OCI-LY7 (cell line): ENCODE data around the gene FADD. TPM values are rescaled to one million over a fixed set of nuclear protein-coding genes. Genes with fewer than 3 reads are reported as not detected.

ENCODE experiments used
- BruUV-seq: library from RNA; stranded (reverse); fragments of 400-500 nt; replicated peaks from 2 replicates; lab custom pipeline; 2021; lab: Mats Ljungman, UMichigan
- CTCF ChIA-PET: fragments of 300-600 bp; sonication (Branson Sonifier 250); formaldehyde crosslinking; loops from one replicate; lab custom pipeline; 2022; ENCODE audit warnings: antibody characterized with exemption; ENCODE audit not compliant: unreplicated experiment; lab: Charles Lee
- POLR2A ChIA-PET: fragments of 300-600 bp; sonication (Branson Sonifier 250); formaldehyde crosslinking; loops from one replicate; lab custom pipeline; 2022; ENCODE audit warnings: antibody characterized with exemption; lab: Charles Lee
- DNase-seq: peaks from one replicate; pipeline ENCODE4 v3.0.0-alpha.2; 2015; ENCODE audit warnings: low spot score
- H2AFZ ChIP-seq: fragments of 200-600 bp; sonication (generic), shearing (Covaris generic); 2 replicates; pipeline ENCODE4 v1.6.1; 2014; ENCODE audit warnings: mild to moderate bottlenecking, antibody characterized with exemption, low read length, moderate library complexity
- H3K27ac ChIP-seq: fragments of 200-600 bp; sonication (generic); 2 replicates; pipeline ENCODE4 v1.5.1; 2014; ENCODE audit warnings: mixed run types, low read depth, mild to moderate bottlenecking, moderate library complexity, low read length, inconsistent platforms; ENCODE audit not compliant: poor library complexity, severe bottlenecking
- H3K36me3 ChIP-seq: fragments of 200-600 bp; sonication (generic); 2 replicates; pipeline ENCODE4 v1.6.1; 2014; ENCODE audit warnings: mild to moderate bottlenecking, antibody characterized with exemption, low read length, moderate library complexity, mixed read lengths; ENCODE audit not compliant: insufficient read depth
- H3K4me1 ChIP-seq: fragments of 200-600 bp; sonication (generic); 2 replicates; pipeline ENCODE4 v1.5.1; 2014; ENCODE audit warnings: mild to moderate bottlenecking, low read length; ENCODE audit not compliant: insufficient read depth, poor library complexity, severe bottlenecking
- H3K4me2 ChIP-seq: fragments of 200-600 bp; sonication (generic); 2 replicates; pipeline ENCODE4 v1.6.1; 2014; ENCODE audit warnings: mild to moderate bottlenecking, low read length
- H3K4me3 ChIP-seq: fragments of 200-600 bp; sonication (generic); 2 replicates; pipeline ENCODE4 v1.5.1; 2014; ENCODE audit warnings: mild to moderate bottlenecking, low read depth, low read length; ENCODE audit not compliant: poor library complexity, severe bottlenecking
- H3K79me2 ChIP-seq: fragments of 200-600 bp; sonication (generic); 2 replicates; pipeline ENCODE4 v1.6.1; 2016; ENCODE audit warnings: low read depth, mild to moderate bottlenecking, low read length, moderate library complexity, mixed read lengths; ENCODE audit not compliant: insufficient read depth
- H3K9me2 ChIP-seq: fragments of 200-600 bp; sonication (generic); 2 replicates; pipeline ENCODE4 v1.6.1; 2016; ENCODE audit warnings: mild to moderate bottlenecking, low read length, mixed read lengths; ENCODE audit not compliant: insufficient read depth
- H3K9me3 ChIP-seq: fragments of 200-600 bp; sonication (generic); 2 replicates; pipeline ENCODE4 v1.6.1; 2014; ENCODE audit warnings: mild to moderate bottlenecking, mixed run types, low read length, mixed read lengths
- H4K20me1 ChIP-seq: fragments of 200-600 bp; sonication (generic); 2 replicates; pipeline ENCODE4 v1.6.1; 2014; ENCODE audit warnings: mild to moderate bottlenecking, antibody characterized with exemption, low read length, moderate library complexity, mixed read lengths; ENCODE audit not compliant: insufficient read depth
- EZH2phosphoT487 ChIP-seq: fragments of 200-600 bp; sonication (generic); IDR thresholded peaks from 2 replicates; pipeline ENCODE4 v1.6.1; 2018; ENCODE audit warnings: low read depth, borderline replicate concordance, mild to moderate bottlenecking, mixed run types, antibody characterized with exemption, low read length, moderate library complexity, mixed read lengths
- intact Hi-C: fragments of 100-400 bp; cut with micrococcal nuclease; formaldehyde crosslinking; loops from one replicate; pipeline ENCODE4 v1.10.0; 2022; ENCODE audit not compliant: unreplicated experiment
- total RNA-seq, 2 experiments: library from RNA; depleted of rRNA in 1 of 2; stranded (reverse); fragments of >200 nt in 1 of 2; shearing (Covaris generic) in 1 of 2; gene quantifications; 2 replicates each; pipeline ENCODE4 v1.2.3, GENCODE V29; 2014 to 2022
- TF ChIP-seq, protein P1 (sequence below): fragments of 200-600 bp; sonication (generic); conservative IDR thresholded peaks from 2 replicates; pipeline ENCODE4 v1.5.1; 2014; ENCODE audit warnings: mild to moderate bottlenecking, antibody characterized with exemption, low read length, moderate library complexity, mixed read lengths

Gene FADD
- total RNA-seq, 2 experiments from 2014 or later: 32.9 to 34.1 TPM

DNA sequence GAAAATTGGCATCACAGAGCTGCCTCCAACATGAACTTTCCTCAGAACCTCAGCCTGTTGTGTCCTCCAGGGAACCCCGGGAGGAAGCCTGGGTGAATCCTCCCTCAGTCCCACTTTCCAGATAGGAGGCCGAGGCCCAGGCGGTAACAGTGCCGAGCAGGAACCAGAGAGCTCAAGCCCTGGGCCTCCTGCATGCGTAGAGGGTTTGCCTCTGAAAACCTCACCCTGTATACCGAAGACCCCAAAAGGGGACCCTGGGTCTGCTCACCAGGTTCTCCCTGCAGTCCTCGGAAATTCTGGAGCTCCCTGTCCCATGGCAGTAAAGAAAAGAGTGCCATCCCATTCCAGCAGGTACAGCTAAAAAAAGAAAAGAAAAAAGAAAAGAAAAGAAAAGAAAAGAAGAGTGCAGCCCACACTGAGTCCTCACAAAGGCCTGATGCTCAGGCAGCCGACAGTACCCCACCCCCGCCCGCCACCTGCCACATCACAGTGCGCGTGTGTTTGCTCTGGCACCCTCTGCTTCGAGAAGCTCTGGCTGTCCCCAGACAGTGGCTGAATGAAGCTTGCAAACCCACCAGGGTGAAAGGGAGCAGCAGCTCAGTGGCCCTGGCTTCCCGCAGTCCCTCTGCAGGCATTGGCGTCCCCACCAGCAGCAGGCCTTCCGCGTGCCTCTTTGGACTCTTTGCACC lies 28.4 kb upstream of the FADD start:
- Histone ChIP-seq H3K4me3 (no peak overlapping the region), H3K27ac (no peak overlapping the region), H3K36me3 (no peaks in the 10 kb centered on the region), H3K9me2 (no peaks in the 10 kb centered on the region), H4K20me1 (no peaks in the 10 kb centered on the region), H3K79me2 (no peaks in the 10 kb centered on the region), H3K4me1 (no peaks in the 10 kb centered on the region), H3K9me3 (no peaks in the 10 kb centered on the region), H2AFZ (no peak overlapping the region), H3K4me2 (no peak overlapping the region)
- ChIA-PET POLR2A (no interaction called here), CTCF (no interaction called here)
- intact Hi-C loops: no loop called here
- no TSS peak for BruUV-seq
- DNase-seq: no peak
- TF ChIP-seq, protein P1, sequence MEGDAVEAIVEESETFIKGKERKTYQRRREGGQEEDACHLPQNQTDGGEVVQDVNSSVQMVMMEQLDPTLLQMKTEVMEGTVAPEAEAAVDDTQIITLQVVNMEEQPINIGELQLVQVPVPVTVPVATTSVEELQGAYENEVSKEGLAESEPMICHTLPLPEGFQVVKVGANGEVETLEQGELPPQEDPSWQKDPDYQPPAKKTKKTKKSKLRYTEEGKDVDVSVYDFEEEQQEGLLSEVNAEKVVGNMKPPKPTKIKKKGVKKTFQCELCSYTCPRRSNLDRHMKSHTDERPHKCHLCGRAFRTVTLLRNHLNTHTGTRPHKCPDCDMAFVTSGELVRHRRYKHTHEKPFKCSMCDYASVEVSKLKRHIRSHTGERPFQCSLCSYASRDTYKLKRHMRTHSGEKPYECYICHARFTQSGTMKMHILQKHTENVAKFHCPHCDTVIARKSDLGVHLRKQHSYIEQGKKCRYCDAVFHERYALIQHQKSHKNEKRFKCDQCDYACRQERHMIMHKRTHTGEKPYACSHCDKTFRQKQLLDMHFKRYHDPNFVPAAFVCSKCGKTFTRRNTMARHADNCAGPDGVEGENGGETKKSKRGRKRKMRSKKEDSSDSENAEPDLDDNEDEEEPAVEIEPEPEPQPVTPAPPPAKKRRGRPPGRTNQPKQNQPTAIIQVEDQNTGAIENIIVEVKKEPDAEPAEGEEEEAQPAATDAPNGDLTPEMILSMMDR: no peak
- no peak for TF ChIP-seq EZH2phosphoT487

DNA sequence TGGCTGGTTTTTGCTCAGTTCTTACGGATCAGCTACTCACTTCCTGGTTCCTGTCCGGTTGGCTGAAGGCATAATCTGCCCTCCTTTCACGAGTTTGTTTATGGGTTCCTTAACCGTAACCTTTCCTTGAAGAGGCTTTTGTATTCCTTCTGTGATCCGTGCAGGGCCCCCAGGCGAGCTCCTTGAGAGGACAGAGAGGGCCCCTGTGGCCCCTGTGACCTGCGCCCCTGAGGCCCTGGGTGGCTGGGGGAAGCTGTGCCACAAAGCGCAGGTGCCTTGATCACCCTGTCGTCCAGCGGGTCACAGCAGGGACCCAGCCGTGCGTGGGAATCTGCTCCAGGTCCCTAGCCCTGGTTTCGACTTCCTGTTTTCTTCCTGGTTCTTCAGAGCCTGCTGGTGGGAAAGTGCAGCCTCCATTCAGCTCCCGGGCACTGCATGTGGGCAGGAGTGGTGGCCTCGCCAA lies 27.8 kb upstream of the FADD start:
- Histone ChIP-seq H3K4me3 (no peak overlapping the region), H3K36me3 (no peaks in the 10 kb centered on the region), H3K9me2 (no peaks in the 10 kb centered on the region), H3K9me3 (no peaks in the 10 kb centered on the region), H3K4me2 (no peak overlapping the region), H2AFZ (no peak overlapping the region), H4K20me1 (no peaks in the 10 kb centered on the region), H3K79me2 (no peaks in the 10 kb centered on the region), H3K4me1 (no peaks in the 10 kb centered on the region), H3K27ac (no peak overlapping the region)
- ChIA-PET POLR2A (no interaction called here), CTCF (no interaction called here)
- TF ChIP-seq, protein P1: no peak
- TF ChIP-seq EZH2phosphoT487: no peak
- intact Hi-C loops: no loop called here
- no TSS peak for BruUV-seq
- no peak for DNase-seq
